Gastrocnemius medialis (tissue), 4 donors: ENCODE data around the gene FANCC. TPM values are rescaled to one million over a fixed set of nuclear protein-coding genes. Genes with fewer than 3 reads are reported as not detected.

ENCODE experiments used
- ATAC-seq, 2 donors: fragments of 150-250 bp; one replicate each; pipeline ENCODE4 v1.9.1; 2016
- DNase-seq, 2 donors: peaks; one replicate each; pipeline ENCODE4 v3.0.0-alpha.2; 2019
- H3K27ac ChIP-seq, 4 donors: fragments of 200-600 bp; sonication (generic); 1 replicate in 1 of 4; 2 replicates in 3 of 4; pipeline ENCODE4 v1.5.1; 2016 to 2018; ENCODE audit warnings: mild to moderate bottlenecking in 2 of 4, moderate library complexity in 1 of 4
- H3K27me3 ChIP-seq, 3 donors: fragments of 200-600 bp; sonication (generic) in 2 of 3; 1 replicate in 1 of 3; 2 replicates in 2 of 3; pipeline versions ENCODE4 v1.5.1 to v1.6.0; 2016 to 2019; ENCODE audit warnings: mild to moderate bottlenecking in 1 of 3, moderate library complexity in 1 of 3
- H3K36me3 ChIP-seq, 2 donors: fragments of 200-600 bp; sonication (generic) in 1 of 2; one replicate each; pipeline ENCODE4 v1.5.1; 2017 to 2018
- H3K4me1 ChIP-seq, 2 donors: fragments of 200-600 bp; sonication (generic) in 1 of 2; one replicate each; pipeline ENCODE4 v1.5.1; 2016 to 2017; ENCODE audit warnings: mild to moderate bottlenecking in 2 of 2
- H3K4me3 ChIP-seq, 4 donors: fragments of 200-600 bp; sonication (generic) in 3 of 4; 1 replicate in 1 of 4; 2 replicates in 3 of 4; pipeline ENCODE4 v1.5.1; 2016 to 2019; ENCODE audit warnings: mild to moderate bottlenecking in 2 of 4
- H3K9me3 ChIP-seq, 3 donors: fragments of 200-600 bp; sonication (generic) in 2 of 3; 1 replicate in 1 of 3; 2 replicates in 2 of 3; pipeline ENCODE4 v1.5.1; 2016 to 2019
- CTCF ChIP-seq, 5 experiments: fragments of 450-650 bp in 3 of 5; fragments of 200-600 bp in 2 of 5; sonication (generic) in 2 of 5; IDR thresholded peaks in 4 of 5; conservative IDR thresholded peaks in 1 of 5; 1 replicate in 4 of 5; 2 replicates in 1 of 5; pipeline ENCODE4 v1.5.1; 2016 to 2019; ENCODE audit warnings: antibody characterized with exemption in 5 of 5, mild to moderate bottlenecking in 3 of 5, moderate library complexity in 3 of 5
- POLR2A ChIP-seq, 2 donors: fragments of 450-650 bp; IDR thresholded peaks; one replicate each; pipeline ENCODE4 v1.6.1; 2017; ENCODE audit warnings: antibody characterized with exemption in 2 of 2, mild to moderate bottlenecking in 2 of 2, moderate library complexity in 2 of 2
- in situ Hi-C, 4 donors: fragments of 200-750 bp; cut with MboI; loops; one replicate each; pipeline versions ENCODE4 v1.15.0 to v1.8.0; 2017; ENCODE audit warnings: low sequenced_read_pairs in 4 of 4
- intact Hi-C: fragments of 100-400 bp; cut with DNase I; formaldehyde crosslinking; loops from one replicate; pipeline ENCODE4 v1.15.1; 2023; ENCODE audit warnings: low total_unique reads
- total RNA-seq, 4 donors: library from RNA; depleted of rRNA; stranded (reverse); fragments of >200 nt; gene quantifications; one replicate each; pipeline versions ENCODE4 v1.1.0 to v1.2.3, GENCODE V29; 2016

The FANCC gene
- total RNA-seq, 4 donors from 2014 or later, result 1.2 to 4.8 (median 2.5) TPM

DNA sequence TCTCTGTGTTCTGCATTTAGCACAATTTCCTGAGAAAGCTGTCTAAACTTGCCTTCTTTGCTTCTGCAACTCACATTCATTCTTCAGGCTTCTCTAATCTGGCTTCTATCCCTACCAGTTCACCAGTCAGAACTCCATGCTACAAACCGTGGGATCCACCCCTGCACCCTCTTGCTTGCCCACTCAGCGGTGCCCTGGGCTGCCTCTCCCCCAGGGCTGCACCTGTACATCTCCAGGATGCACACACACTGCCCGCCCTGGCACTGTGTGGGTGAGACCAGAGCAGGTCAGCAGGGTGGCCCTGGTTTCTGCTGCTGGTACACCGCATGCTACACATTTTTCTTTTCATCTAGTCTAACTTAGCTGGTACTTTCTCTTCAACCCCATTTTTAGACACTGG, 127.1 kb downstream of the FANCC start:
- TF ChIP-seq CTCF (IDR thresholded peaks at IDR 0.05 in 4 of 5, conservative IDR thresholded peaks at IDR 0.05 in 1 of 5) (no peak), POLR2A (IDR thresholded peaks at IDR 0.05) (no peak)
- Histone ChIP-seq H3K9me3 (no peaks in the 10 kb centered on the region), H3K36me3 (no peaks in the 10 kb centered on the region), H3K4me3 (no peak overlapping the region), H3K27me3 (no peaks in the 10 kb centered on the region), H3K27ac (no peak overlapping the region), H3K4me1 (peaks cover 0 to 7% of the 10 kb centered on the region in 2 donors)
- intact Hi-C loops, result no loop called here
- no peak for DNase-seq
- in situ Hi-C loops, result no loop called here
- ATAC-seq, result no peak

- Histone ChIP-seq H3K9me3 (no peaks in the 10 kb centered on the region), H3K27me3 (no peaks in the 10 kb centered on the region), H3K36me3 (no peaks in the 10 kb centered on the region), H3K27ac (peak overlapping the region in 2 of 4 donors; percentile 39 to 48), H3K4me1 (peaks cover 0 to 7% of the 10 kb centered on the region in 2 donors), H3K4me3 (no peak overlapping the region)
- ATAC-seq (peak; percentile 50 to 62), DNase-seq (no peak)
- in situ Hi-C loops (no loop called here), intact Hi-C loops (no loop called here)
- TF ChIP-seq CTCF (IDR thresholded peaks at IDR 0.05 in 4 of 5, conservative IDR thresholded peaks at IDR 0.05 in 1 of 5), result no peak
- TF ChIP-seq POLR2A (IDR thresholded peaks at IDR 0.05), result no peak
These were observed 128.0 kb downstream of the FANCC start for GRCh38 chr9:95189251-95190098.

DNA sequence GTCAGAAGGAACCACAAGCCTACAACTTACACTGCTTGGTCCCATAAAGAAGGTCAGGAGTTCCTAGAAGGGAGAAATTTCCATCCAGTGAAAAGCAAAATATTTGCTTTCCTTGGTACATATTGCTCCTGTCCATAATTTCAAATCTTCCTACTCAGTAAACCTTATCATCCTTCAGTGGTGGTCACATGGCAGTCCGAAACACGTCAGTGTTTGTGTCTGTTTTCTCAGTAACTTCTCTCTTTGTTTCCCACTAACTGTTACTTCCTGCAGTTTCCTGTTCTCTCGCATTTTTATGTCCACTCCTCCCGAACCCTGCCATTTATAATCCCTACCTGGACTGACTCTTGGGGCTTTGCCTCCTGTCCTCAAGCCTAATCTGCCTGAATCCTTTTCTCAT, 129.1 kb downstream of the FANCC start:
- H3K4me3 ChIP-seq, result no peak overlapping the region

DNA sequence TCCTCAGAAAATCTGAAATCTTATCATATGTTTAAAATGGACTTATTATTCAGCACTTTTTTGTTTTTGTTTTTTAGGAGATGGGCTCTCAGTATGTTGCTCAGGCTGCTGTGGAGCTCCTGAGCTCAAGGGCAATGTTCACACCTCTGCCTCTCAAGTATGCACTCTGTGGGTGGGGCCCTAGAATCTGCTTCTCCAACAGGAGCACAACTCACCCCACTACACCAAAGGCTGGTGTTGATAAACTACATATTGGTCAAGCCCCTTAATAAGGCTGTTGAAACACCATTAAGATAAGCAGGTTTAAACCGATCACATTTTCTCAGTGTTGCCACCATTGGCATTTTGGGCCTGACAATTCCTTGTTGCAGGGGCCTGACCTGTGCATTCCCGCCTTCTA, 131.6 kb downstream of the FANCC start:
- H3K27me3 ChIP-seq, result no peaks in the 10 kb centered on the region
- intact Hi-C loops (no loop called here), in situ Hi-C loops (no loop called here)
- TF ChIP-seq POLR2A (IDR thresholded peaks at IDR 0.05) (no peak), CTCF (IDR thresholded peaks at IDR 0.05 in 4 of 5, conservative IDR thresholded peaks at IDR 0.05 in 1 of 5) (no peak)
- DNase-seq, result no peak
- H3K4me3 ChIP-seq, result no peak overlapping the region
- no peaks in the 10 kb centered on the region for H3K9me3 ChIP-seq
- H3K27ac ChIP-seq, result no peak overlapping the region
- ATAC-seq, result no peak
- peaks cover 0 to 7% of the 10 kb centered on the region in 2 donors for H3K4me1 ChIP-seq
- no peaks in the 10 kb centered on the region for H3K36me3 ChIP-seq

More for the DNA sequence above, 129.1 kb downstream of the FANCC start:
- TF ChIP-seq POLR2A (IDR thresholded peaks at IDR 0.05), result no peak
- no peak for TF ChIP-seq CTCF (IDR thresholded peaks at IDR 0.05 in 4 of 5, conservative IDR thresholded peaks at IDR 0.05 in 1 of 5)
- Histone ChIP-seq H3K27ac (peak overlapping the region in 1 of 4 donors; percentile 23), H3K9me3 (no peaks in the 10 kb centered on the region), H3K36me3 (no peaks in the 10 kb centered on the region), H3K27me3 (no peaks in the 10 kb centered on the region), H3K4me1 (peaks cover 0 to 7% of the 10 kb centered on the region in 2 donors)
- intact Hi-C loops, result no loop called here
- no peak for ATAC-seq
- in situ Hi-C loops, result no loop called here
- DNase-seq, result no peak
